ENCODE measurements around the gene GDF7. TPM values are rescaled to one million over a fixed set of nuclear protein-coding genes. Genes with fewer than 3 reads are reported as not detected.

GDF7 gene
- total RNA-seq, 1 experiment from 2014 or later = 0.02 TPM

DNA sequence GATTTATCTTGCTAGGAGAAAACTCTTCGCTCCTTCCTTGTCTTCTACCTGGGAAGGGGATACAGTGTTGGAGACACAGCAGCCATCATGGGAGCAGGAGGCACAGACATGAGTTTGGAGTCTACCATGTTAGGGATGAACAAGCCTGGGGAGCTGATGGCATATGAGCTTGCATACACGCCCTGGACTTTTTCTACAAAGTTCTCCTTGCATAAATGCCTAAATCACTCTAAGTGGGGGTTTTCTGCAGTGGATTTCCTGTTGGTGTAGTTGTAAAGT lies 12.5 kb upstream of the GDF7 start:
- Histone ChIP-seq H3K79me2 (ENCODE audit: insufficient read depth, low read length) (no peaks in the 10 kb centered on the region), H2AFZ (ENCODE audit: low read depth, low read length, poor library complexity, severe bottlenecking) (no peak overlapping the region), H3K9ac (ENCODE audit: low read length) (no peak overlapping the region), H3K27me3 (ENCODE audit: insufficient read depth, low read length) (0 out of 2 replicates have a peak, but pooled peaks cover 3% of the 10 kb centered on the region), H3K9me3 (ENCODE audit: control insufficient read depth in 1 of 2, insufficient read depth in 1 of 2, low read depth in 1 of 2, low read length in 2 of 2) (no peaks in the 10 kb centered on the region), H3K27ac (ENCODE audit: low read depth, low read length) (no peak overlapping the region), H4K20me1 (ENCODE audit: insufficient read depth) (no peaks in the 10 kb centered on the region), H3K4me2 (ENCODE audit: low read length) (no peak overlapping the region), H3K4me3 (replicated peaks in 1 of 2; ENCODE audit: low read depth in 1 of 2, low read length in 2 of 2) (no peak overlapping the region), H3K9me2 (ENCODE audit: insufficient read depth) (no peaks in the 10 kb centered on the region), H3K4me1 (ENCODE audit: control insufficient read depth in 1 of 2, insufficient read depth in 2 of 2, low read length in 2 of 2) (peaks cover 5 to 18% of the 10 kb centered on the region in 2 experiments), H3K36me3 (ENCODE audit: control insufficient read depth in 1 of 2, insufficient read depth in 2 of 2, low read length in 2 of 2) (no peaks in the 10 kb centered on the region)
- BruUV-seq (replicated peaks) = no TSS peak
- no peak for ATAC-seq
- no peak for DNase-seq (ENCODE audit: low read depth, low spot score)
- intact Hi-C loops (cut with micrococcal nuclease) = no loop called here
- ChIA-PET RAD21 (ENCODE audit: low non-redundant PET in 1 of 2, low total read pairs in 2 of 2, uncharacterized antibody in 2 of 2, unreplicated experiment in 2 of 2) (no interaction called here), CTCF (no interaction called here), POLR2A (no interaction called here)
- TF ChIP-seq RAD21 (IDR thresholded peaks at IDR 0.05; ENCODE audit: low read depth) = no peak
- no peak for TF ChIP-seq CBX3 (IDR thresholded peaks at IDR 0.05; ENCODE audit: low read depth)

GRCh38 chr2:20656561-20656960 lies 10.4 kb upstream of the GDF7 start:
- DNase-seq (ENCODE audit: low read depth, low spot score) (no peak), ATAC-seq (no peak)
- H4K20me1 ChIP-seq (ENCODE audit: insufficient read depth) = no peaks in the 10 kb centered on the region
- no peak overlapping the region for H3K9ac ChIP-seq (ENCODE audit: low read length)
- no peaks in the 10 kb centered on the region for H3K9me3 ChIP-seq (ENCODE audit: control insufficient read depth in 1 of 2, insufficient read depth in 1 of 2, low read depth in 1 of 2, low read length in 2 of 2)
- TF ChIP-seq CEBPB (IDR thresholded peaks at IDR 0.05; ENCODE audit: low read depth) (no peak), EZH2 (IDR thresholded peaks at IDR 0.05) (no peak), SP1 (IDR thresholded peaks at IDR 0.05; ENCODE audit: low read depth) (no peak), POLR2A (IDR thresholded peaks at IDR 0.05; ENCODE audit: borderline replicate concordance, extremely low read depth, insufficient read depth, insufficient read length) (no peak), RAD21 (IDR thresholded peaks at IDR 0.05; ENCODE audit: low read depth) (no peak), POLR2AphosphoS5 (IDR thresholded peaks at IDR 0.05; ENCODE audit: low read depth, low read length) (no peak), EZH2phosphoT487 (IDR thresholded peaks at IDR 0.05; ENCODE audit: borderline replicate concordance) (no peak), ZNF274 (IDR thresholded peaks at IDR 0.05; ENCODE audit: low read depth, low read length) (no peak), ZFX (IDR thresholded peaks at IDR 0.05) (no peak)
- TF ChIP-seq, protein P1, sequence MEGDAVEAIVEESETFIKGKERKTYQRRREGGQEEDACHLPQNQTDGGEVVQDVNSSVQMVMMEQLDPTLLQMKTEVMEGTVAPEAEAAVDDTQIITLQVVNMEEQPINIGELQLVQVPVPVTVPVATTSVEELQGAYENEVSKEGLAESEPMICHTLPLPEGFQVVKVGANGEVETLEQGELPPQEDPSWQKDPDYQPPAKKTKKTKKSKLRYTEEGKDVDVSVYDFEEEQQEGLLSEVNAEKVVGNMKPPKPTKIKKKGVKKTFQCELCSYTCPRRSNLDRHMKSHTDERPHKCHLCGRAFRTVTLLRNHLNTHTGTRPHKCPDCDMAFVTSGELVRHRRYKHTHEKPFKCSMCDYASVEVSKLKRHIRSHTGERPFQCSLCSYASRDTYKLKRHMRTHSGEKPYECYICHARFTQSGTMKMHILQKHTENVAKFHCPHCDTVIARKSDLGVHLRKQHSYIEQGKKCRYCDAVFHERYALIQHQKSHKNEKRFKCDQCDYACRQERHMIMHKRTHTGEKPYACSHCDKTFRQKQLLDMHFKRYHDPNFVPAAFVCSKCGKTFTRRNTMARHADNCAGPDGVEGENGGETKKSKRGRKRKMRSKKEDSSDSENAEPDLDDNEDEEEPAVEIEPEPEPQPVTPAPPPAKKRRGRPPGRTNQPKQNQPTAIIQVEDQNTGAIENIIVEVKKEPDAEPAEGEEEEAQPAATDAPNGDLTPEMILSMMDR (IDR thresholded peaks at IDR 0.05 in 2 of 3, conservative IDR thresholded peaks at IDR 0.05 in 1 of 3; ENCODE audit: borderline replicate concordance in 1 of 3, insufficient read depth in 1 of 3, low read depth in 2 of 3, low read length in 2 of 3) = no peak
- TF ChIP-seq, protein P2, sequence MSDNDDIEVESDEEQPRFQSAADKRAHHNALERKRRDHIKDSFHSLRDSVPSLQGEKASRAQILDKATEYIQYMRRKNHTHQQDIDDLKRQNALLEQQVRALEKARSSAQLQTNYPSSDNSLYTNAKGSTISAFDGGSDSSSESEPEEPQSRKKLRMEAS (IDR thresholded peaks at IDR 0.05) = no peak
- no peaks in the 10 kb centered on the region for H3K36me3 ChIP-seq (ENCODE audit: control insufficient read depth in 1 of 2, insufficient read depth in 2 of 2, low read length in 2 of 2)
- ChIA-PET CTCF (no interaction called here), POLR2A (no interaction called here), RAD21 (ENCODE audit: low non-redundant PET in 1 of 2, low total read pairs in 2 of 2, uncharacterized antibody in 2 of 2, unreplicated experiment in 2 of 2) (no interaction called here)
- H3K27me3 ChIP-seq (ENCODE audit: insufficient read depth, low read length) = peaks cover 6% of the 10 kb centered on the region; the same call in 1 of the 2 replicates
- H3K4me2 ChIP-seq (ENCODE audit: low read length) = no peak overlapping the region
- no TSS peak for BruUV-seq (replicated peaks)
- no peak overlapping the region for H3K4me3 ChIP-seq (replicated peaks in 1 of 2; ENCODE audit: low read depth in 1 of 2, low read length in 2 of 2)
- H3K4me1 ChIP-seq (ENCODE audit: control insufficient read depth in 1 of 2, insufficient read depth in 2 of 2, low read length in 2 of 2) = peaks cover 2 to 6% of the 10 kb centered on the region in 2 experiments
- no peak overlapping the region for H3K27ac ChIP-seq (ENCODE audit: low read depth, low read length)
- intact Hi-C loops (cut with micrococcal nuclease) = no loop called here
- H3K9me2 ChIP-seq (ENCODE audit: insufficient read depth) = no peaks in the 10 kb centered on the region
- no peaks in the 10 kb centered on the region for H3K79me2 ChIP-seq (ENCODE audit: insufficient read depth, low read length)
- no peak overlapping the region for H2AFZ ChIP-seq (ENCODE audit: low read depth, low read length, poor library complexity, severe bottlenecking)
